Measurements from ENCODE around the gene PICALM.

DNA sequence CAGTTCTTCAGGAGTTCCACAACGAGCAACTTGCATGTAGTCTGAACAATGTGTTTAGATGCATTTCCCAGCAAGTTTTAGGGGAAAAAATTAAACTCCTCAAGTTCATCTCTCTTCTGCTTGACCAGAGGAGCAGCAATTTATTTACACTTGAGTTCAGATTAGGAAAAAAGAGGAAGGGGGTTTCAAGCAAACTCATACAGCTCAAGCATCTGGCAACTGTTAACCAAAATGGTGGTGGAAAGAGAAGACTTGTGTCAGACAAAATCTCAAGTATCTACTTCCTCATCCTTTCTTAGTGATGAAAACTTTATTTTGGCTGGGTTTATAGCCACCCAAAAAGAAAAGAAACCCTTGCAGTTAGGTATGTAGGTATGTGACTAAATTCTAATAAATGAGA is 29.1 kb upstream of the PICALM start:
- TF ChIP-seq, protein P1, sequence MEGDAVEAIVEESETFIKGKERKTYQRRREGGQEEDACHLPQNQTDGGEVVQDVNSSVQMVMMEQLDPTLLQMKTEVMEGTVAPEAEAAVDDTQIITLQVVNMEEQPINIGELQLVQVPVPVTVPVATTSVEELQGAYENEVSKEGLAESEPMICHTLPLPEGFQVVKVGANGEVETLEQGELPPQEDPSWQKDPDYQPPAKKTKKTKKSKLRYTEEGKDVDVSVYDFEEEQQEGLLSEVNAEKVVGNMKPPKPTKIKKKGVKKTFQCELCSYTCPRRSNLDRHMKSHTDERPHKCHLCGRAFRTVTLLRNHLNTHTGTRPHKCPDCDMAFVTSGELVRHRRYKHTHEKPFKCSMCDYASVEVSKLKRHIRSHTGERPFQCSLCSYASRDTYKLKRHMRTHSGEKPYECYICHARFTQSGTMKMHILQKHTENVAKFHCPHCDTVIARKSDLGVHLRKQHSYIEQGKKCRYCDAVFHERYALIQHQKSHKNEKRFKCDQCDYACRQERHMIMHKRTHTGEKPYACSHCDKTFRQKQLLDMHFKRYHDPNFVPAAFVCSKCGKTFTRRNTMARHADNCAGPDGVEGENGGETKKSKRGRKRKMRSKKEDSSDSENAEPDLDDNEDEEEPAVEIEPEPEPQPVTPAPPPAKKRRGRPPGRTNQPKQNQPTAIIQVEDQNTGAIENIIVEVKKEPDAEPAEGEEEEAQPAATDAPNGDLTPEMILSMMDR (conservative IDR thresholded peaks at IDR 0.05; ENCODE audit: low read length) = no peak
- no peak for TF ChIP-seq EZH2phosphoT487 (IDR thresholded peaks at IDR 0.05; ENCODE audit: borderline replicate concordance)

All from Loucy (cell line).